NB4 (cell line): Measurements from ENCODE around the gene DDRGK1.

Experiments
- CTCF ChIP-seq: IDR thresholded peaks from one replicate; pipeline ENCODE4 v1.5.1; 2012; ENCODE audit warnings: low read depth, low read length
- MYC ChIP-seq: IDR thresholded peaks from 2 replicates; pipeline ENCODE4 v1.6.1; 2011; ENCODE audit warnings: low read depth, low read length

GRCh38 chr20:3226093-3226492 is 21.6 kb upstream of the DDRGK1 start:
- TF ChIP-seq MYC (no peak), CTCF (no peak)
